ENCODE measurements around the gene ARCN1. TPM values are rescaled to one million over a fixed set of nuclear protein-coding genes. Genes with fewer than 3 reads are reported as not detected.

Gene ARCN1
- total RNA-seq = 73.9 TPM

- peak; percentile 84 for DNase-seq
These were observed at the start of gene ARCN1 for GRCh38 chr11:118572061-118572980. ARCN1 (plus strand) TSS chr11:118572409; CDS start chr11:118572548, 139 bp downstream.

DNA sequence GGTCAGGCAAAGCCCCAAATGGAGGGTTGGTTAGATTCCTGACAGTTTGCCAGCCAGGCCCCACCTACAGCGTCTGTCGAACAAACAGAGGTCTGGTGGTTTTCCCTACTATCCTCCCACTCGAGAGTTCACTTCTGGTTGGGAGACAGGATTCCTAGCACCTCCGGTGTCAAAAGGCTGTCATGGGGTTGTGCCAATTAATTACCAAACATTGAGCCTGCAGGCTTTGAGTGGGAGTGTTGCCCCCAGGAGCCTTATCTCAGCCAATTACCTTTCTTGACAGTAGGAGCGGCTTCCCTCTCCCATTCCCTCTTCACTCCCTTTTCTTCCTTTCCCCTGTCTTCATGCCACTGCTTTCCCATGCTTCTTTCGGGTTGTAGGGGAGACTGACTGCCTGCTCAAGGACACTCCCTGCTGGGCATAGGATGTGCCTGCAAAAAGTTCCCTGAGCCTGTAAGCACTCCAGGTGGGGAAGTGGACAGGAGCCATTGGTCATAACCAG, 49.6 kb upstream of the ARCN1 start:
- DNase-seq = no peak

GRCh38 chr11:118524356-118524755, 47.9 kb upstream of the ARCN1 start:
- no peak for DNase-seq

GRCh38 chr11:118524757-118525470, 47.3 kb upstream of the ARCN1 start:
- no peak for DNase-seq

DNA sequence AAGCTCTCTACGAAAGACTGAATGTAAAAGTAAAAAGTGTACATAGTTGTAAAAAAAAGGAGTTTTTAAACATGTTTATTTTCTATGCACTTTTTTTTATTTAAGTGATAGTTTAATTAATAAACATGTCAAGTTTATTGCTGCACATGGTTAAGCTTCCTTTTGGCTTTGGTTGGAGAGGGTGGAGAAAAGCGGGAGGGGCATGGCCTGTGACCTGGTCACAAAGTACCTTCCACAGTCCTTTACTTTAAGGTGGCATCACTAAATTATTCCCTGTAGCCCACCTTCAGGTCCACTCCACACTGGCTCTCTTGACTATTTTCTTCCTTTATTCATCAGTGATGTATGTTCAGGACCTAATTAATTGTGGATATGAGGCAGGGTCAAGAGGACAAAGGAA, 45.5 kb upstream of the ARCN1 start:
- DNase-seq = no peak

- no peak for DNase-seq
These were observed 45.1 kb upstream of the ARCN1 start, which contains the start of gene TTC36 for GRCh38 chr11:118527109-118527508. TTC36 (plus strand) TSS chr11:118527474; CDS start chr11:118527495, 21 bp downstream.

DNA sequence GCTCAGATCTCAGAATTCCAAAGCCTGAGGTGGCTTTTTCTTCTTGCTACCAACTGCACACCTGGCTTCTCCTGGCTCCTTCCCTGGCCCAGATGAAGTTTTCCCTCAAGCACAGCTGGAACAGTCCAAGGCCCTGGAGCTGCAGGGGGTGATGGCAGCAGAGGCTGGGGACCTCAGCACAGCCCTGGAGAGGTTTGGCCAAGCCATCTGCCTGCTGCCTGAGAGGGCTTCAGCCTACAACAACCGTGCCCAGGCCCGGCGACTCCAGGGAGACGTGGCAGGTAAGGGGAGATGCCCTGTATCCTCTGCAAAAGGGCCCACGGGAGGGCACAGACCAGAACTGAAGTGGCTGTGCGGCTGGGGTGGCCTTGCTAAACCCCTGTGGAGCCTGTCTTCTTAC, 43.7 kb upstream of the ARCN1 start:
- DNase-seq = no peak

- DNase-seq = no peak
These were observed 42.5 kb upstream of the ARCN1 start for GRCh38 chr11:118529584-118530175.

- no peak for DNase-seq
These were observed 42.0 kb upstream of the ARCN1 start for GRCh38 chr11:118530180-118530682.

DNA sequence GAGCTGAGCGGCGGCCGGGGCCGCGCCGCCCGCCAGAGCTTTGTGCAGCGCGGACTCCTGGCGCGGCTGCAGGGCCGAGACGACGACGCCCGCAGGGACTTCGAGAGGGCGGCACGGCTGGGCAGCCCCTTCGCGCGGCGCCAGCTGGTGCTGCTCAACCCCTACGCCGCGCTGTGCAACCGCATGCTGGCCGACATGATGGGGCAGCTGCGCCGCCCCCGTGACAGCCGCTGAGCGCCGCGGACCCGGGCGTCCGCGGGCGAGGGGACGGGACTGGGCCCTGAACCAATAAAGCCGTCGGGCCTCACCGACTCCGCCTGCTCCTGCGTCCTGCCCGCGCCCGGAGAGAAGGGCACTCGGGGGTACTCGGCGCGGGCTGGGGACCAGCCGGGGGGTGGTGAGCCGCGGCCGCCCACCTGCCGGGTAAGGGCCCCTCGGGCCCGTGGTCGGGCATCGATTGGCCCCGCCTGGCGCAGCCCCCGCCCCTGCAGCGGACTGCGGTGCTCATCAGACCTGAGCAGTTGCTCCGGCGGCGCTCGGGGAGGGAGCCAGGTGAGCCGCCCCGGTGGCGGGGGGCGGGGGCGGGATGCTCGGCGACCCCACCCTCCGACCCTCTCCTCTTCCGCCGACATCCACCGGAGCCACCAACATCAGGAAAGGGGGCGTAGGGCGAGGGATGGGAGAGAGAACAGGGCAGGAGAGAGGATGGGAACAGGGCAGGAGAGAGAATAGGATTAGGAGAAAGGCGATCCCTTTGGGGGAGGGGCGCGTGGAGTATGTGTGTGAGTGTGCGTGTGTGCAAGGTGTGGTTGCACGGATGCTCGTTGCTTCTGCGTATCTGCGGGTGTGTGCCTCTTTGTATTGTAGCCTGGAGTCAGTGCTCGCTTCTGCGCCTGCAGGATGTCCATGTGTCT, 41.3 kb upstream of the ARCN1 start, which contains the start of gene TMEM25:
TSS of gene TMEM25 (plus strand) at position 510 of the 914 bp plus-strand sequence. CDS start 610 bp downstream, outside the sequence.
- DNase-seq = peak; percentile 79

DNA sequence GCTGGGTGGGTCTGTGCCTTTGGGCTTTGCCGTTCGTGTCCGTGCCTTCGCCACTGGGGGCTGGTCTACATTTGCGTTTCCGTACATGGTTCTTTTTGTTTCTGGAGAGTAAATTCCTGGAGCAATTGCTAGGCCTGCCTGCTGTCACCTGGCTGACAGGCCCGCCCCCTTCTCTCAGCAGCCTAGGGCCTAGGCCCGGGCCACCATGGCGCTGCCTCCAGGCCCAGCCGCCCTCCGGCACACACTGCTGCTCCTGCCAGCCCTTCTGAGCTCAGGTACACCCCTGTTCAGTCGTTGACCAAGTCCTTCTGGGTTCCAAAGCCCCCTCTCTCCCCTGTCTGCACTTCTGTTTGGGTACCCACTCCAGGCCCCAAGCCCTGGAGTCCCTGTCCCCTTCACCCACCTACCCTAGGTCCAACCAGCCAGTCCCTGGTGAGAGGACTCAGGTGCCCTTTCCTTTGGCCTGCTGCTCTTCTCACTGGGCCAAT, 40.6 kb upstream of the ARCN1 start:
- no peak for DNase-seq

DNA sequence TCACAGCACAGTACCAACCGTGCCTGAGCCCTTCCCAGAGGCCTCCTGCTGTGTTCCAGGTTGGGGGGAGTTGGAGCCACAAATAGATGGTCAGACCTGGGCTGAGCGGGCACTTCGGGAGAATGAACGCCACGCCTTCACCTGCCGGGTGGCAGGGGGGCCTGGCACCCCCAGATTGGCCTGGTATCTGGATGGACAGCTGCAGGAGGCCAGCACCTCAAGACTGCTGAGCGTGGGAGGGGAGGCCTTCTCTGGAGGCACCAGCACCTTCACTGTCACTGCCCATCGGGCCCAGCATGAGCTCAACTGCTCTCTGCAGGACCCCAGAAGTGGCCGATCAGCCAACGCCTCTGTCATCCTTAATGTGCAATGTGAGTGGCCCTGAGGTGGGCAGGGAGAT, 40.1 kb upstream of the ARCN1 start:
- no peak for DNase-seq

DNA sequence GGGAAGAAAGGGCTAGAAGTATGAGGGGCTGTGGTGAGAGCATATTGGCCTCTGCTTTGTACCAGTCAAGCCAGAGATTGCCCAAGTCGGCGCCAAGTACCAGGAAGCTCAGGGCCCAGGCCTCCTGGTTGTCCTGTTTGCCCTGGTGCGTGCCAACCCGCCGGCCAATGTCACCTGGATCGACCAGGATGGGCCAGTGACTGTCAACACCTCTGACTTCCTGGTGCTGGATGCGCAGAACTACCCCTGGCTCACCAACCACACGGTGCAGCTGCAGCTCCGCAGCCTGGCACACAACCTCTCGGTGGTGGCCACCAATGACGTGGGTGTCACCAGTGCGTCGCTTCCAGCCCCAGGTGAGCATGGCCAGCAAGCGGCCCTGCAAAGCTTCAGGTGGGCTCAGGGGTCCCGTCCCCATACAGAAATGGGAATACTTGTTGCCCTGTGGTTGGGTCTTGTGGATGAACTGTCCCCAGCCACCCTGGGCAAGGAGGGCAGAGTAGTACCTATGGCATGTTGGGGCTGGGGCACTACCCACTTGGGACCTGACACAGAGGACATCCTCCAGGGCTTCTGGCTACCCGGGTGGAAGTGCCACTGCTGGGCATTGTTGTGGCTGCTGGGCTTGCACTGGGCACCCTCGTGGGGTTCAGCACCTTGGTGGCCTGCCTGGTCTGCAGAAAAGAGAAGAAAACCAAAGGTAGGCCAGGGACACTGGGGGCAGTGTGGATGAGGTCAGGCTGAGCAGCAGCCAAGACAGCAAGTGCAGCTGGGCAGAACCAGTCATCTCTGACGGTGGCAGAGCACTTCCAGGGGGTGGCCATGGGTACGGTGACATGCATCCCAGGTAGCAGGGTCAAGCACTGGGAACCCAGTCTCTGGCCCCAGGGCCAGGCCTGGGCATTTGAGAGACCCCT, 39.1 kb upstream of the ARCN1 start:
- DNase-seq = no peak

DNA sequence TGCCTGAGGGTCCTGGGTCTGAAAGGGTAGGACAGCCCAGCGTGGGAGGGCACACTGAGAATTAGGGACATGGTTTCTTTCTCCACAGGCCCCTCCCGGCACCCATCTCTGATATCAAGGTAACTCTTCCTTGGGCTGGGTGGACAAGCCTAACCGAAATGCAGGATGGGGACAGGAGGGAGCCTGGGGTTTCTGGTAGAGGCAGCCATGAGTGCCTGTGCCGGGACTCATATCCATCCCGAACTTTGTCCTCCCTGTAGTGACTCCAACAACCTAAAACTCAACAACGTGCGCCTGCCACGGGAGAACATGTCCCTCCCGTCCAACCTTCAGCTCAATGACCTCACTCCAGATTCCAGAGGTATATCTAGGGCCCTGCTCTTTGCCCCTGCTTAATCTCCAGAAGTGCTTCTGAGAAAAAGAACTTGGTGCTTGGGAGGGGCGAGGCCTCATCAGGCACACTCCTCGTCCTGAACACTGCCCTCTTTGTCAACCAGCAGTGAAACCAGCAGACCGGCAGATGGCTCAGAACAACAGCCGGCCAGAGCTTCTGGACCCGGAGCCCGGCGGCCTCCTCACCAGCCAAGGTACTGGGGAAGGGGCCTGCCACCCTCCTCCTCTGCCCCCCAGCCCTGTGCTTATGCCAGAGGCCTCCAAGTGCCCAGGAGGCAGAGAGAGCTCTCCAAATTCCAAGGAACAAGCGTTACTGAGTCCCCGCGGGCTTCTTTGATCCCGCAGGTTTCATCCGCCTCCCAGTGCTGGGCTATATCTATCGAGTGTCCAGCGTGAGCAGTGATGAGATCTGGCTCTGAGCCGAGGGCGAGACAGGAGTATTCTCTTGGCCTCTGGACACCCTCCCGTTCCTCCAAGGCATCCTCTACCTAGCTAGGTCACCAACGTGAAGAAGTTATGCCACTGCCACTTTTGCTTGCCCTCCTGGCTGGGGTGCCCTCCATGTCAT, 38.2 kb upstream of the ARCN1 start:
- DNase-seq = no peak

- no peak for DNase-seq
These were observed 36.9 kb upstream of the ARCN1 start for GRCh38 chr11:118535261-118535660.

DNA sequence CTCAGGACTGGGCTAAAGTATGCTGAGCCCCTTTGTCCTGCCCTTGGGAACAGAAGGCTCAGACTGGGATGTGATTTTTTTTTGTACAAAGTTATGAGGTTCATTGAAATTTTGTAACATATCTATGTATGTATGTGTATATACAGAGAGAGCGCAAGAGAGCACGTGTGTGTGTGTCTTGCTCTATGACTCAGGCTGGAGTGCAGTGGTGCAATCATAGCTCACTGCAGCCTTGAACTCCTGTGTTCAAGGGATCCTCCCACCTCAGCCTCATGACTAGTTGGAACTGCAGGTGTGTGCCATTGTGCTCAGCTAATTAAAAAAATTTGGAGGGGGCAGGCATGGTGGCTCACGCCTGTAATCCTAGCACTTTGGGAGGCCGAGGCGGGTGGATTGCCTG, 35.5 kb upstream of the ARCN1 start:
- DNase-seq = no peak

GRCh38 chr11:118537409-118537980, 34.7 kb upstream of the ARCN1 start:
- no peak for DNase-seq

DNA sequence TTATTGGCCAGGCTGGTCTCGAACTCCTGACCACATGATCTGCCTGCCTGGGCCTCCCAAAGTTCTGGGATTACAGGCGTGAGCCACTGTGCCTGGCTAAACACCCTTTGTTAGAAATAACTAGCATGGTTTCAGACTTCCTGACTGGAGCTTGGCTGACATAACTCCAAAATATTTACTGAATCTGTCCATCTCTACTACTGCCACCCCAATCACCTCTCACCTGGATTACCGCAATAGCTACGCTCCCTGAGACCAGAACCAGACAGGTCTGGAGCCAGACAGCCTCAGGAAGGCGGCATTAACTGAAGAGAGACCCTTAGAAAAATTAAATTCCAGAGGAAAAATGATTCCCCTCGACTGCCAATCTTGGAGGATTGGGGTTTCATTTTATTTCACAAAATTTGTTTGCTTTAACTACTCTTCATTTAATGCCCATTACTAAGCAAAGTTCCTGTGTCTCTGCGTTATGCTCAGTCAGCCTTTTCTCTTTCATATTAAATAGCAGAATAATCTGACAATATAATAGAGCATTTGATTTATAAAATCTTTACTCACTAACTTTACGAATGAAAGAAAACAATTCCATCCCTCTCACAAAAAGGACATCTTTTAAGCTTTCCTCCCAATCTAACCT, 28.1 kb upstream of the ARCN1 start:
- no peak for DNase-seq
